ENCODE measurements around the gene NFIC. TPM values are rescaled to one million over a fixed set of nuclear protein-coding genes. Genes with fewer than 3 reads are reported as not detected.

The NFIC gene
- total RNA-seq, 1 donor from 2014 or later: 38.3 TPM

DNA sequence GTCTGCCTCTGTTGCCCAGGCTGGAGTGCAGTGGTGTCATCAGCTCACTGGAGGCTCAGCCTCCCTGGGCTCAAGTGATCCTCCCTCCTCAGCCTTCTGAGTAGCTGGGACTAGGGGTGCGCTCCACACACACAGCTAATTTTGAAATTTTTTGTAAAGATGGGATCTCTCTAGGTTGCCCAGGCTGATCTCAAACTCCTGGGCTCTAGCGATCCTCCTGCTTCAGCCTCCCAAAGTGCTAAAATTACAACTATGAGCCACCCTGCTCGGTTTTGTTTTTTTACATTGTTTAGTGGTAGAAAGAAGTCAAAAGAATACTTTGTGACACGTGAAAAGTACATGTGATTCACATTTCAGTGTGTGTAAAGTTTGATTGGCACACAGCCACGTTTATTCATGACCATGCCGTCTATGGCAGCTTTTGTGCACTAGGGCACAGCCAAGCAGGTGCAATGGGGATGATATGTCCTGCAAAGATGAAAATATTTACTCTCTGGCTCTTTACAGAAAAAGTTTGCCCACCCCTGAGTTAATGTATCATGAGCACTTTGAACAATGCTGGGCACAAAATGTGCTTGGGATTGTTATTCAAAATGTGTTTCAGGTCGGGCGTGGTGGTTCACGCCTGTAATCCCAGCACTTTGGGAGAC is 16.2 kb upstream of the NFIC start:
- Mint-ChIP-seq H3K27me3 (ENCODE audit: low read depth, unreplicated experiment) (peaks cover 60% of the 10 kb centered on the region), H3K4me3 (ENCODE audit: unreplicated experiment) (no peak overlapping the region), H3K9me3 (ENCODE audit: unreplicated experiment) (no peaks in the 10 kb centered on the region), H3K36me3 (ENCODE audit: low read depth, unreplicated experiment) (no peaks in the 10 kb centered on the region), H3K4me1 (ENCODE audit: low read depth, unreplicated experiment) (no peaks in the 10 kb centered on the region), H3K27ac (ENCODE audit: unreplicated experiment) (no peak overlapping the region)
- Histone ChIP-seq H3K4me3 (ENCODE audit: insufficient read depth, low read depth, low read length) (no peak overlapping the region), H2AFZ (ENCODE audit: low read depth, low read length) (no peak overlapping the region), H3K9ac (ENCODE audit: low read length) (no peak overlapping the region), H3K27ac (ENCODE audit: low read depth, low read length) (no peak overlapping the region), H3K4me1 (ENCODE audit: insufficient read depth, low read length) (peaks cover 12% of the 10 kb centered on the region), H3K4me2 (ENCODE audit: low read length) (no peak overlapping the region), H3K9me3 (ENCODE audit: insufficient read depth, low read depth, low read length) (no peaks in the 10 kb centered on the region), H3K36me3 (ENCODE audit: insufficient read depth, low read length) (no peaks in the 10 kb centered on the region), H3K27me3 (ENCODE audit: insufficient read depth, low read length) (no peaks in the 10 kb centered on the region), H3K79me2 (ENCODE audit: insufficient read depth, low read length) (no peaks in the 10 kb centered on the region), H4K20me1 (ENCODE audit: insufficient read depth, low read length) (no peaks in the 10 kb centered on the region)
- TF ChIP-seq EZH2 (IDR thresholded peaks at IDR 0.05; ENCODE audit: insufficient read depth, low read length): no peak
- TF ChIP-seq, protein P1, sequence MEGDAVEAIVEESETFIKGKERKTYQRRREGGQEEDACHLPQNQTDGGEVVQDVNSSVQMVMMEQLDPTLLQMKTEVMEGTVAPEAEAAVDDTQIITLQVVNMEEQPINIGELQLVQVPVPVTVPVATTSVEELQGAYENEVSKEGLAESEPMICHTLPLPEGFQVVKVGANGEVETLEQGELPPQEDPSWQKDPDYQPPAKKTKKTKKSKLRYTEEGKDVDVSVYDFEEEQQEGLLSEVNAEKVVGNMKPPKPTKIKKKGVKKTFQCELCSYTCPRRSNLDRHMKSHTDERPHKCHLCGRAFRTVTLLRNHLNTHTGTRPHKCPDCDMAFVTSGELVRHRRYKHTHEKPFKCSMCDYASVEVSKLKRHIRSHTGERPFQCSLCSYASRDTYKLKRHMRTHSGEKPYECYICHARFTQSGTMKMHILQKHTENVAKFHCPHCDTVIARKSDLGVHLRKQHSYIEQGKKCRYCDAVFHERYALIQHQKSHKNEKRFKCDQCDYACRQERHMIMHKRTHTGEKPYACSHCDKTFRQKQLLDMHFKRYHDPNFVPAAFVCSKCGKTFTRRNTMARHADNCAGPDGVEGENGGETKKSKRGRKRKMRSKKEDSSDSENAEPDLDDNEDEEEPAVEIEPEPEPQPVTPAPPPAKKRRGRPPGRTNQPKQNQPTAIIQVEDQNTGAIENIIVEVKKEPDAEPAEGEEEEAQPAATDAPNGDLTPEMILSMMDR (IDR thresholded peaks at IDR 0.05; ENCODE audit: insufficient read depth, low read depth, low read length): no peak
- no peak for DNase-seq (ENCODE audit: low read depth)
- no peak for FAIRE-seq

DNA sequence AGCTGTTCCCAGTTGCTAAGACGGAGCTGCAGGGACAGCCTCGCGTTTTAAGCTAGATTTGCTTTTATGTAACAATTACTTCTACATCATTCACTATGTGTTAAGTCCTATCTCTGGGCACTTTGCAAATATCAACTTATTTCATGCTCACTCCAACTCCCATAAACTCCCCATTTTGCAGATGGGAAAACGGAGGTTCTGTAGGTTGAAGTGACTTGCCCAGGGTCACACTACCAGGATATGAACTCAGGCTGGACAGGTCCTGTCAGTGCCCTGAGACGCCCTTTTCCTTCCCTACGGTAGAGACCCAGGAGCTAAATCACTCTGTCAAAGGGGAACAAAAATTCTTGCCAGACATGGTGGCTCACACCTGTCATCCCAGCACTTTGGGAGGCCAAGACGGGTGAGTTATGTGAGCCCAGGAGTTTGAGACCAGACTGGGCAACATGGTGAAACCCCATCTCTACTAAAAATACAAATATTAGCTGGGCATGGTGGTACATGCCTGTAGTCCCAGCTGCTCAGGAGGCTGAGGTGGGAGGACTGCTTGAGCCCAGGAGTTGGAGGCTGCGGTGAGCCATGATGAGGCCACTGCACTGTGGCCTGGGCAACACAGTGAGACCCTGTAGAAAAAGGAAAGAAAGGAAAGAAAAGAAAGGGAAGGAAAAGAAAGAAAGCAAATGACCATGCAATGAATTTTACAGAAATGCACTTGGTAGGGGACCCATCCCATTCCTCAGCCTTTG is 14.5 kb upstream of the NFIC start:
- Histone ChIP-seq H4K20me1 (ENCODE audit: insufficient read depth, low read length) (no peaks in the 10 kb centered on the region), H3K27me3 (ENCODE audit: insufficient read depth, low read length) (no peaks in the 10 kb centered on the region), H3K36me3 (ENCODE audit: insufficient read depth, low read length) (no peaks in the 10 kb centered on the region), H3K4me1 (ENCODE audit: insufficient read depth, low read length) (peaks cover 3% of the 10 kb centered on the region), H2AFZ (ENCODE audit: low read depth, low read length) (no peak overlapping the region), H3K9ac (ENCODE audit: low read length) (no peak overlapping the region), H3K27ac (ENCODE audit: low read depth, low read length) (no peak overlapping the region), H3K4me2 (ENCODE audit: low read length) (no peak overlapping the region), H3K4me3 (ENCODE audit: insufficient read depth, low read depth, low read length) (no peak overlapping the region), H3K79me2 (ENCODE audit: insufficient read depth, low read length) (no peaks in the 10 kb centered on the region), H3K9me3 (ENCODE audit: insufficient read depth, low read depth, low read length) (no peaks in the 10 kb centered on the region)
- Mint-ChIP-seq H3K4me3 (ENCODE audit: unreplicated experiment) (no peak overlapping the region), H3K27ac (ENCODE audit: unreplicated experiment) (no peak overlapping the region), H3K27me3 (ENCODE audit: low read depth, unreplicated experiment) (peaks cover 58% of the 10 kb centered on the region), H3K36me3 (ENCODE audit: low read depth, unreplicated experiment) (no peaks in the 10 kb centered on the region), H3K9me3 (ENCODE audit: unreplicated experiment) (no peaks in the 10 kb centered on the region), H3K4me1 (ENCODE audit: low read depth, unreplicated experiment) (no peaks in the 10 kb centered on the region)
- TF ChIP-seq EZH2 (IDR thresholded peaks at IDR 0.05; ENCODE audit: insufficient read depth, low read length): no peak
- TF ChIP-seq, protein P1 (IDR thresholded peaks at IDR 0.05; ENCODE audit: insufficient read depth, low read depth, low read length): no peak
- no peak for FAIRE-seq
- DNase-seq (ENCODE audit: low read depth): no peak

DNA sequence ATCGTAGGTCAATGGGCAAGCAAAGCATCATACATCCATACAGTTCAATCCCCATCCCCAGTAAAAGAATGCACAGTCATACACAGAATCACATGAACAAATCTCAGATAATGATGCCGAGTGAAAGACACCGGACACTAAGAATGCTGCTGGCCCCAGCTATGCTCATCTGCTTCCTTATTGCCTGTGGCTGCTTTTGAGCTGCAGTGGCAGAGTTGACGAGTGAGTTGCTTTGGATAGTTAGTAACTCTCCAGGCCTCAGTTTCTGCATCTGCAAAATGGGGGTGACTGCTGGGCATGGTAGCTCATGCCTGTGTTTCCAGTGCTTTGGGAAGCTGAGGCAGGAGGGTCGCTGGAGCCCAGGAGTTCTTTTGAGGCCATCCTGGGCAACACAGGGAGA is 12.9 kb upstream of the NFIC start:
- Histone ChIP-seq H3K36me3 (ENCODE audit: insufficient read depth, low read length) (no peaks in the 10 kb centered on the region), H3K27ac (ENCODE audit: low read depth, low read length) (no peak overlapping the region), H3K9ac (ENCODE audit: low read length) (no peak overlapping the region), H3K4me3 (ENCODE audit: insufficient read depth, low read depth, low read length) (no peak overlapping the region), H2AFZ (ENCODE audit: low read depth, low read length) (no peak overlapping the region), H3K9me3 (ENCODE audit: insufficient read depth, low read depth, low read length) (no peaks in the 10 kb centered on the region), H3K79me2 (ENCODE audit: insufficient read depth, low read length) (no peaks in the 10 kb centered on the region), H4K20me1 (ENCODE audit: insufficient read depth, low read length) (no peaks in the 10 kb centered on the region), H3K27me3 (ENCODE audit: insufficient read depth, low read length) (no peaks in the 10 kb centered on the region), H3K4me1 (ENCODE audit: insufficient read depth, low read length) (no peaks in the 10 kb centered on the region), H3K4me2 (ENCODE audit: low read length) (no peak overlapping the region)
- no peak for FAIRE-seq
- no peaks in the 10 kb centered on the region for H3K36me3 Mint-ChIP-seq (ENCODE audit: low read depth, unreplicated experiment)
- peaks cover 5% of the 10 kb centered on the region for H3K9me3 Mint-ChIP-seq (ENCODE audit: unreplicated experiment)
- TF ChIP-seq, protein P1 (IDR thresholded peaks at IDR 0.05; ENCODE audit: insufficient read depth, low read depth, low read length): no peak
- DNase-seq (ENCODE audit: low read depth): no peak
- H3K4me1 Mint-ChIP-seq (ENCODE audit: low read depth, unreplicated experiment): no peaks in the 10 kb centered on the region
- no peak overlapping the region for H3K27ac Mint-ChIP-seq (ENCODE audit: unreplicated experiment)
- no peak overlapping the region for H3K4me3 Mint-ChIP-seq (ENCODE audit: unreplicated experiment)
- H3K27me3 Mint-ChIP-seq (ENCODE audit: low read depth, unreplicated experiment): peaks cover 56% of the 10 kb centered on the region

All from astrocyte (in vitro differentiated cells and primary cell).